A549 (cell line): Measurements from ENCODE around the gene SEC14L5. TPM values are rescaled to one million over a fixed set of nuclear protein-coding genes. Genes with fewer than 3 reads are reported as not detected.

Experiments
- ATAC-seq, 2 experiments: fragments of 200-7000 bp in 1 of 2; fragments of >200 bp in 1 of 2; cut with Nextera tagmentation in 1 of 2; cut with Tn5 transposase in 1 of 2; 3 replicates each; pipeline versions ENCODE4 v1.8.0 to v1.9.1; 2018 to 2020; ENCODE audit warnings: mild to moderate bottlenecking in 1 of 2, moderate library complexity in 1 of 2
- CTCF ChIA-PET: fragments of 300-600 bp; sonication (Branson Sonifier 250); formaldehyde crosslinking; extraction: SDS; loops from one replicate; lab custom pipeline; 2021; ENCODE audit warnings: antibody characterized with exemption, inconsistent platforms; lab: Yijun Ruan, JAX
- POLR2A ChIA-PET: fragments of 350-600 bp; formaldehyde crosslinking; extraction: SDS; loops from one replicate; lab custom pipeline; 2021; ENCODE audit warnings: antibody characterized with exemption, inconsistent platforms; lab: Yijun Ruan, JAX
- DNase-seq, 2 experiments: peaks; one replicate each; pipeline versions ENCODE4 v3.0.0 to v3.0.0-alpha.2; 2011 to 2016; ENCODE audit warnings: low read depth in 1 of 2, low spot score in 1 of 2
- FAIRE-seq: peaks from 2 replicates; lab custom pipeline; 2011; peaks lifted over from hg19 to GRCh38; lab: Jason Lieb, UNC
- H3K27ac ChIP-seq, 2 experiments: fragments of >200 bp; sonication (Bioruptor Twin); formaldehyde crosslinking; 3 replicates each; pipeline ENCODE4 v1.5.1; 2016 to 2017
- H3K4me1 ChIP-seq: fragments of >200 bp; sonication (Bioruptor Twin); formaldehyde crosslinking; 3 replicates; pipeline ENCODE4 v1.6.1; 2016
- H3K4me2 ChIP-seq: fragments of >200 bp; sonication (Bioruptor Twin); formaldehyde crosslinking; 3 replicates; pipeline ENCODE4 v1.6.1; 2016
- H3K4me3 ChIP-seq: fragments of >200 bp; sonication (Bioruptor Twin); formaldehyde crosslinking; 3 replicates; pipeline ENCODE4 v1.5.1; 2016
- H3K9me3 ChIP-seq: fragments of >200 bp; sonication (Bioruptor Twin); formaldehyde crosslinking; 3 replicates; pipeline ENCODE4 v1.6.1; 2016
- FOSB ChIP-seq: fragments of 250-450 bp; sonication (Bioruptor Pico); IDR thresholded peaks from 2 replicates; pipeline ENCODE4 v1.5.0; 2020; ENCODE audit warnings: mild to moderate bottlenecking, moderate library complexity
- HDAC2 ChIP-seq: fragments of 200-600 bp; sonication (generic); IDR thresholded peaks from 2 replicates; pipeline ENCODE4 v1.6.1; 2016
- NPAS2 ChIP-seq: fragments of 250-450 bp; sonication (Bioruptor Pico); IDR thresholded peaks from 2 replicates; pipeline ENCODE4 v1.8.0; 2022; ENCODE audit warnings: mild to moderate bottlenecking, moderate library complexity, borderline replicate concordance
- POLR2A ChIP-seq: IDR thresholded peaks from 2 replicates; pipeline ENCODE4 v1.6.1; 2012; ENCODE audit warnings: mild to moderate bottlenecking, low read length
- RAD21 ChIP-seq, 2 experiments: fragments of >200 bp in 1 of 2; sonication (Bioruptor Twin) in 1 of 2; formaldehyde crosslinking in 1 of 2; IDR thresholded peaks in 1 of 2; conservative IDR thresholded peaks in 1 of 2; 2 replicates in 1 of 2; 3 replicates in 1 of 2; pipeline ENCODE4 v1.6.1; 2012 to 2018; ENCODE audit warnings: inconsistent platforms in 1 of 2
- RARB ChIP-seq: fragments of 250-450 bp; sonication (Bioruptor Pico); IDR thresholded peaks from 2 replicates; pipeline ENCODE4 v1.8.0; 2021; ENCODE audit warnings: mild to moderate bottlenecking, moderate library complexity
- RFX5 ChIP-seq: fragments of 450-650 bp; IDR thresholded peaks from 2 replicates; pipeline ENCODE4 v1.7.1; 2014; ENCODE audit warnings: antibody characterized with exemption, mild to moderate bottlenecking, moderate library complexity
- SMC3 ChIP-seq: fragments of >200 bp; sonication (Bioruptor Twin); formaldehyde crosslinking; IDR thresholded peaks from 3 replicates; pipeline ENCODE4 v1.6.1; 2018; ENCODE audit warnings: inconsistent platforms
- SREBF2 ChIP-seq: fragments of 450-650 bp; IDR thresholded peaks from 2 replicates; pipeline ENCODE4 v1.6.1; 2014; ENCODE audit warnings: mild to moderate bottlenecking, moderate library complexity
- USF2 ChIP-seq: fragments of 450-650 bp; IDR thresholded peaks from 2 replicates; pipeline ENCODE4 v1.6.1; 2014; ENCODE audit warnings: antibody characterized with exemption
- ZC3H11A ChIP-seq: fragments of 450-650 bp; IDR thresholded peaks from 2 replicates; pipeline ENCODE4 v1.6.1; 2014; ENCODE audit warnings: antibody characterized with exemption, mild to moderate bottlenecking
- WGBS: methylation state at CpG from one replicate; pipeline ENCODE4 v1.1.6; 2017; ENCODE audit errors: missing lambda C conversion rate; 5-methylcytosine and 5-hydroxymethylcytosine counted together
- polyA minus RNA-seq: library from RNA; depleted of rRNA, polyadenylated mRNA; stranded (reverse); fragments of >200 nt; gene quantifications from 2 replicates; pipeline ENCODE4 v1.2.3, GENCODE V29; 2011; rRNA and poly(A)+ RNA removed
- polyA plus RNA-seq, 4 experiments: library from polyadenylated mRNA; depleted of rRNA in 3 of 4; stranded (reverse); fragments of >200 nt; fragmentation: RNase III in 1 of 4; extraction: RNeasy Plus Mini Kit Qiagen cat#74134 plus additional on column Dnase treatment in 1 of 4; gene quantifications; 2 replicates in 3 of 4; 3 replicates in 1 of 4; pipeline ENCODE4 v1.2.3, GENCODE V29; 2011 to 2017
- TF ChIP-seq, protein P1 (sequence below): fragments of 250-450 bp; sonication (Bioruptor Pico); IDR thresholded peaks from 2 replicates; pipeline ENCODE4 v1.5.0; 2020; ENCODE audit warnings: low read depth, mild to moderate bottlenecking, moderate library complexity
- TF ChIP-seq, protein P2 (sequence below): fragments of 150-350 bp; IDR thresholded peaks from 2 replicates; pipeline ENCODE4 v1.6.1; 2014; ENCODE audit warnings: low read depth, mild to moderate bottlenecking, low read length
- TF ChIP-seq, protein P3 (sequence below): fragments of 200-600 bp; sonication (generic); IDR thresholded peaks from 2 replicates; pipeline ENCODE4 v1.6.1; 2016; ENCODE audit warnings: antibody characterized with exemption, mild to moderate bottlenecking, moderate library complexity
- TF ChIP-seq, protein P4 (sequence below): IDR thresholded peaks from 2 replicates; pipeline ENCODE4 v1.6.1; 2012
- TF ChIP-seq, protein P5 (sequence below): IDR thresholded peaks from 2 replicates; pipeline ENCODE4 v1.6.1; 2012; ENCODE audit warnings: low read depth, borderline replicate concordance

The SEC14L5 gene
- polyA plus RNA-seq (2011; rRNA removed) (0.05 and 0.07 TPM in 2 replicates), polyA plus RNA-seq (2017; fragmentation: RNase III; extraction: RNeasy Plus Mini Kit Qiagen cat#74134 plus additional on column Dnase treatment) (0.03 TPM in 3 replicates), polyA minus RNA-seq (0.49 TPM in 1 of 2 replicates, not detected in the other)
- 0.01 TPM in 2 replicates for polyA plus RNA-seq (2012; cell fraction: cytosol; rRNA removed)
- polyA plus RNA-seq (2012; cell fraction: nucleus; rRNA removed), result 0.01 TPM in 2 replicates

- H3K9me3 ChIP-seq, result no peaks in the 10 kb centered on the region
- POLR2A ChIA-PET, result interaction anchor here (1.0 to 1.4 kb wide), 4 partner anchors 110 to 342 kb away, joined by 3 to 4 read pairs (median 4); partner anchors contain the start of genes ANKS3, DNAAF8, GLYR1 and NUDT16L1
- no peak for FAIRE-seq
- DNase-seq, result peak; percentile 98 to 99
- H3K4me3 ChIP-seq, result peak within 1 kb of the TSS; percentile 49
- CTCF ChIA-PET, result interaction anchor here (1.0 to 3.9 kb wide), 5 partner anchors 22 to 451 kb away, joined by 3 to 26 read pairs (median 9); partner anchors contain the start of gene PPL
- TF ChIP-seq, protein P1, sequence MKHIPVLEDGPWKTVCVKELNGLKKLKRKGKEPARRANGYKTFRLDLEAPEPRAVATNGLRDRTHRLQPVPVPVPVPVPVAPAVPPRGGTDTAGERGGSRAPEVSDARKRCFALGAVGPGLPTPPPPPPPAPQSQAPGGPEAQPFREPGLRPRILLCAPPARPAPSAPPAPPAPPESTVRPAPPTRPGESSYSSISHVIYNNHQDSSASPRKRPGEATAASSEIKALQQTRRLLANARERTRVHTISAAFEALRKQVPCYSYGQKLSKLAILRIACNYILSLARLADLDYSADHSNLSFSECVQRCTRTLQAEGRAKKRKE (CRISPR knock-in tag), result no peak
- TF ChIP-seq, protein P2, sequence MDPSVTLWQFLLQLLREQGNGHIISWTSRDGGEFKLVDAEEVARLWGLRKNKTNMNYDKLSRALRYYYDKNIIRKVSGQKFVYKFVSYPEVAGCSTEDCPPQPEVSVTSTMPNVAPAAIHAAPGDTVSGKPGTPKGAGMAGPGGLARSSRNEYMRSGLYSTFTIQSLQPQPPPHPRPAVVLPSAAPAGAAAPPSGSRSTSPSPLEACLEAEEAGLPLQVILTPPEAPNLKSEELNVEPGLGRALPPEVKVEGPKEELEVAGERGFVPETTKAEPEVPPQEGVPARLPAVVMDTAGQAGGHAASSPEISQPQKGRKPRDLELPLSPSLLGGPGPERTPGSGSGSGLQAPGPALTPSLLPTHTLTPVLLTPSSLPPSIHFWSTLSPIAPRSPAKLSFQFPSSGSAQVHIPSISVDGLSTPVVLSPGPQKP, result no peak
- TF ChIP-seq HDAC2 (no peak), RARB (CRISPR knock-in tag) (no peak), POLR2A (no peak), USF2 (no peak), RFX5 (no peak), FOSB (CRISPR knock-in tag) (no peak), RAD21 (conservative IDR thresholded peaks at IDR 0.05 in 1 of 2, IDR thresholded peaks at IDR 0.05 in 1 of 2) (no peak), ZC3H11A (no peak), NPAS2 (CRISPR knock-in tag) (no peak), SREBF2 (no peak), SMC3 (no peak)
- TF ChIP-seq, protein P3, sequence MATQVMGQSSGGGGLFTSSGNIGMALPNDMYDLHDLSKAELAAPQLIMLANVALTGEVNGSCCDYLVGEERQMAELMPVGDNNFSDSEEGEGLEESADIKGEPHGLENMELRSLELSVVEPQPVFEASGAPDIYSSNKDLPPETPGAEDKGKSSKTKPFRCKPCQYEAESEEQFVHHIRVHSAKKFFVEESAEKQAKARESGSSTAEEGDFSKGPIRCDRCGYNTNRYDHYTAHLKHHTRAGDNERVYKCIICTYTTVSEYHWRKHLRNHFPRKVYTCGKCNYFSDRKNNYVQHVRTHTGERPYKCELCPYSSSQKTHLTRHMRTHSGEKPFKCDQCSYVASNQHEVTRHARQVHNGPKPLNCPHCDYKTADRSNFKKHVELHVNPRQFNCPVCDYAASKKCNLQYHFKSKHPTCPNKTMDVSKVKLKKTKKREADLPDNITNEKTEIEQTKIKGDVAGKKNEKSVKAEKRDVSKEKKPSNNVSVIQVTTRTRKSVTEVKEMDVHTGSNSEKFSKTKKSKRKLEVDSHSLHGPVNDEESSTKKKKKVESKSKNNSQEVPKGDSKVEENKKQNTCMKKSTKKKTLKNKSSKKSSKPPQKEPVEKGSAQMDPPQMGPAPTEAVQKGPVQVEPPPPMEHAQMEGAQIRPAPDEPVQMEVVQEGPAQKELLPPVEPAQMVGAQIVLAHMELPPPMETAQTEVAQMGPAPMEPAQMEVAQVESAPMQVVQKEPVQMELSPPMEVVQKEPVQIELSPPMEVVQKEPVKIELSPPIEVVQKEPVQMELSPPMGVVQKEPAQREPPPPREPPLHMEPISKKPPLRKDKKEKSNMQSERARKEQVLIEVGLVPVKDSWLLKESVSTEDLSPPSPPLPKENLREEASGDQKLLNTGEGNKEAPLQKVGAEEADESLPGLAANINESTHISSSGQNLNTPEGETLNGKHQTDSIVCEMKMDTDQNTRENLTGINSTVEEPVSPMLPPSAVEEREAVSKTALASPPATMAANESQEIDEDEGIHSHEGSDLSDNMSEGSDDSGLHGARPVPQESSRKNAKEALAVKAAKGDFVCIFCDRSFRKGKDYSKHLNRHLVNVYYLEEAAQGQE, result peak; percentile 90
- TF ChIP-seq, protein P4, sequence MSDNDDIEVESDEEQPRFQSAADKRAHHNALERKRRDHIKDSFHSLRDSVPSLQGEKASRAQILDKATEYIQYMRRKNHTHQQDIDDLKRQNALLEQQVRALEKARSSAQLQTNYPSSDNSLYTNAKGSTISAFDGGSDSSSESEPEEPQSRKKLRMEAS, result peak; percentile 44
- TF ChIP-seq, protein P5, sequence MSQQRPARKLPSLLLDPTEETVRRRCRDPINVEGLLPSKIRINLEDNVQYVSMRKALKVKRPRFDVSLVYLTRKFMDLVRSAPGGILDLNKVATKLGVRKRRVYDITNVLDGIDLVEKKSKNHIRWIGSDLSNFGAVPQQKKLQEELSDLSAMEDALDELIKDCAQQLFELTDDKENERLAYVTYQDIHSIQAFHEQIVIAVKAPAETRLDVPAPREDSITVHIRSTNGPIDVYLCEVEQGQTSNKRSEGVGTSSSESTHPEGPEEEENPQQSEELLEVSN, result no peak
- ATAC-seq, result peak; percentile 82 to 92
- H3K27ac ChIP-seq, result peak within 1 kb of the TSS; percentile 8 to 54; a peak in 4 of 6 replicates
- H3K4me2 ChIP-seq, result peak within 1 kb of the TSS; percentile 83
- H3K4me1 ChIP-seq, result peaks cover 4% of the 10 kb centered on the region; the same call in 1 of the 3 replicates
- WGBS, result 2% methylated on average over 36 of the region's 56 CpGs
Measured at GRCh38 chr16:4957720-4958509, at the start of gene SEC14L5. Gene SEC14L5 (plus strand): TSS chr16:4958330. CDS start chr16:4959324, 994 bp downstream.
